ENCODE results near the gene KDM1B. TPM values are rescaled to one million over a fixed set of nuclear protein-coding genes. Genes with fewer than 3 reads are reported as not detected.
"Not testable (repeated sequence)": the region's sequence is repeated elsewhere in the genome, so short reads cannot be mapped to it uniquely, and the experiment has no call there.

KDM1B gene
- total and polyA plus RNA-seq, 7 experiments from 2014 or later: 1.3 to 25.4 (median 8.7) TPM

GRCh38 chr6:18168264-18168663 lies 13.0 kb downstream of the KDM1B start:
- H3K4me1 Mint-ChIP-seq: peaks cover 0 to 2% (median 0%) of the 10 kb centered on the region in 7 donors
- H3K9me3 Mint-ChIP-seq: peaks cover 0 to 9% (median 2%) of the 10 kb centered on the region in 11 donors
- ChIA-PET POLR2A (no interaction called here), CTCF (no interaction called here)
- intact Hi-C loops (cut with micrococcal nuclease): no loop called here
- no peak overlapping the region for H3K4me3 ChIP-seq (ENCODE audit: low read length)
- H3K36me3 ChIP-seq (ENCODE audit: control insufficient read depth in 2 of 3, insufficient read depth in 3 of 3, low read length in 3 of 3): peaks cover 0 to 41% (median 11%) of the 10 kb centered on the region in 3 experiments
- no peak overlapping the region for H3K27ac ChIP-seq (ENCODE audit: low read depth, low read length)
- no peaks in the 10 kb centered on the region for H3K9me3 ChIP-seq (ENCODE audit: control insufficient read depth in 2 of 3, low read length in 3 of 3)
- no peak for DNase-seq
- H3K36me3 Mint-ChIP-seq: peaks cover 8 to 37% (median 26%) of the 10 kb centered on the region in 5 donors
- no peak overlapping the region for H3K4me3 Mint-ChIP-seq
- no peaks in the 10 kb centered on the region for H3K4me1 ChIP-seq (ENCODE audit: control insufficient read depth in 2 of 2, insufficient read depth in 2 of 2, low read length in 2 of 2)
- no peak for ATAC-seq
- H3K27ac Mint-ChIP-seq: no peak overlapping the region
- H3K27me3 ChIP-seq (ENCODE audit: control insufficient read depth in 2 of 2, insufficient read depth in 2 of 2, low read length in 2 of 2): no peaks in the 10 kb centered on the region
- no peaks in the 10 kb centered on the region for H3K27me3 Mint-ChIP-seq

- DNase-seq (no peak), ATAC-seq (no peak)
- peaks cover 0 to 14% (median 6%) of the 10 kb centered on the region in 7 donors for H3K4me1 Mint-ChIP-seq
- H3K27me3 ChIP-seq (ENCODE audit: control insufficient read depth in 2 of 2, insufficient read depth in 2 of 2, low read length in 2 of 2): no peaks in the 10 kb centered on the region
- ChIA-PET CTCF (no interaction called here), POLR2A (no interaction called here)
- peaks cover 0 to 27% (median 11%) of the 10 kb centered on the region in 3 experiments for H3K36me3 ChIP-seq (ENCODE audit: control insufficient read depth in 2 of 3, insufficient read depth in 3 of 3, low read length in 3 of 3)
- H3K4me3 Mint-ChIP-seq: no peak overlapping the region
- intact Hi-C loops (cut with micrococcal nuclease): no loop called here
- peaks cover 0 to 9% (median 3%) of the 10 kb centered on the region in 11 donors for H3K9me3 Mint-ChIP-seq
- no peaks in the 10 kb centered on the region for H3K9me3 ChIP-seq (ENCODE audit: control insufficient read depth in 2 of 3, low read length in 3 of 3)
- no peaks in the 10 kb centered on the region for H3K27me3 Mint-ChIP-seq
- peaks cover 20 to 65% (median 47%) of the 10 kb centered on the region in 5 donors for H3K36me3 Mint-ChIP-seq
- H3K4me1 ChIP-seq (ENCODE audit: control insufficient read depth in 2 of 2, insufficient read depth in 2 of 2, low read length in 2 of 2): no peaks in the 10 kb centered on the region
- no peak overlapping the region for H3K27ac Mint-ChIP-seq
- no peak overlapping the region for H3K27ac ChIP-seq (ENCODE audit: low read depth, low read length)
- no peak overlapping the region for H3K4me3 ChIP-seq (ENCODE audit: low read length)
Measured at GRCh38 chr6:18171871-18172270, 16.6 kb downstream of the KDM1B start.

GRCh38 chr6:18176198-18176597 lies 21.0 kb downstream of the KDM1B start:
- H3K4me1 ChIP-seq (ENCODE audit: control insufficient read depth in 2 of 2, insufficient read depth in 2 of 2, low read length in 2 of 2); H3K27me3 Mint-ChIP-seq; DNase-seq; H3K27ac ChIP-seq (ENCODE audit: low read depth, low read length); ATAC-seq; H3K9me3 Mint-ChIP-seq; H3K9me3 ChIP-seq (ENCODE audit: control insufficient read depth in 2 of 3, low read length in 3 of 3); POLR2A ChIA-PET; H3K4me3 ChIP-seq (ENCODE audit: low read length); H3K4me3 Mint-ChIP-seq; H3K27me3 ChIP-seq (ENCODE audit: control insufficient read depth in 2 of 2, insufficient read depth in 2 of 2, low read length in 2 of 2); intact Hi-C loops (cut with micrococcal nuclease); CTCF ChIA-PET: not testable (repeated sequence)
- Mint-ChIP-seq H3K27ac (peak overlapping the region in 1 of 9 donors; percentile 1), H3K36me3 (peaks cover 18 to 76% (median 56%) of the 10 kb centered on the region in 5 donors), H3K4me1 (peaks cover 0 to 31% (median 10%) of the 10 kb centered on the region in 7 donors)
- peaks cover 0 to 13% (median 4%) of the 10 kb centered on the region in 3 experiments for H3K36me3 ChIP-seq (ENCODE audit: control insufficient read depth in 2 of 3, insufficient read depth in 3 of 3, low read length in 3 of 3)

GRCh38 chr6:18177286-18177965 lies 22.2 kb downstream of the KDM1B start:
- no peak for ATAC-seq
- no peaks in the 10 kb centered on the region for H3K27me3 ChIP-seq (ENCODE audit: control insufficient read depth in 2 of 2, insufficient read depth in 2 of 2, low read length in 2 of 2)
- DNase-seq: no peak
- Mint-ChIP-seq H3K36me3 (peaks cover 17 to 78% (median 62%) of the 10 kb centered on the region in 5 donors), H3K27ac (no peak overlapping the region), H3K4me3 (no peak overlapping the region), H3K9me3 (peaks cover 0 to 3% (median 0%) of the 10 kb centered on the region in 11 donors), H3K27me3 (no peaks in the 10 kb centered on the region), H3K4me1 (peaks cover 0 to 31% (median 12%) of the 10 kb centered on the region in 7 donors)
- POLR2A ChIA-PET: no interaction called here
- no peaks in the 10 kb centered on the region for H3K4me1 ChIP-seq (ENCODE audit: control insufficient read depth in 2 of 2, insufficient read depth in 2 of 2, low read length in 2 of 2)
- intact Hi-C loops (cut with micrococcal nuclease): no loop called here
- H3K4me3 ChIP-seq (ENCODE audit: low read length): no peak overlapping the region
- H3K27ac ChIP-seq (ENCODE audit: low read depth, low read length): no peak overlapping the region
- no peaks in the 10 kb centered on the region for H3K9me3 ChIP-seq (ENCODE audit: control insufficient read depth in 2 of 3, low read length in 3 of 3)
- peaks cover 0 to 9% (median 0%) of the 10 kb centered on the region in 3 experiments for H3K36me3 ChIP-seq (ENCODE audit: control insufficient read depth in 2 of 3, insufficient read depth in 3 of 3, low read length in 3 of 3)
- CTCF ChIA-PET: no interaction called here

- peaks cover 0 to 3% (median 0%) of the 10 kb centered on the region in 11 donors for H3K9me3 Mint-ChIP-seq
- Histone ChIP-seq H3K4me1 (ENCODE audit: control insufficient read depth in 2 of 2, insufficient read depth in 2 of 2, low read length in 2 of 2) (no peaks in the 10 kb centered on the region), H3K4me3 (ENCODE audit: low read length) (no peak overlapping the region)
Measured at GRCh38 chr6:18178960-18179615, 23.9 kb downstream of the KDM1B start.

GRCh38 chr6:18179770-18180356 lies 24.6 kb downstream of the KDM1B start:
- intact Hi-C loops (cut with micrococcal nuclease): no loop called here
- Histone ChIP-seq H3K36me3 (ENCODE audit: control insufficient read depth in 2 of 3, insufficient read depth in 3 of 3, low read length in 3 of 3) (peaks cover 0 to 4% (median 0%) of the 10 kb centered on the region in 3 experiments), H3K27ac (ENCODE audit: low read depth, low read length) (no peak overlapping the region), H3K4me1 (ENCODE audit: control insufficient read depth in 2 of 2, insufficient read depth in 2 of 2, low read length in 2 of 2) (no peaks in the 10 kb centered on the region), H3K9me3 (ENCODE audit: control insufficient read depth in 2 of 3, low read length in 3 of 3) (no peaks in the 10 kb centered on the region), H3K4me3 (ENCODE audit: low read length) (no peak overlapping the region), H3K27me3 (ENCODE audit: control insufficient read depth in 2 of 2, insufficient read depth in 2 of 2, low read length in 2 of 2) (no peaks in the 10 kb centered on the region)
- no peaks in the 10 kb centered on the region for H3K27me3 Mint-ChIP-seq
- H3K4me3 Mint-ChIP-seq: no peak overlapping the region
- H3K9me3 Mint-ChIP-seq: peaks cover 0 to 3% (median 0%) of the 10 kb centered on the region in 11 donors
- CTCF ChIA-PET: no interaction called here
- H3K4me1 Mint-ChIP-seq: peaks cover 0 to 31% (median 12%) of the 10 kb centered on the region in 7 donors
- no peak overlapping the region for H3K27ac Mint-ChIP-seq
- POLR2A ChIA-PET: no interaction called here
- H3K36me3 Mint-ChIP-seq: peaks cover 18 to 79% (median 57%) of the 10 kb centered on the region in 5 donors
- ATAC-seq: peak; percentile 42
- no peak for DNase-seq

More at GRCh38 chr6:18178960-18179615, 23.9 kb downstream of the KDM1B start:
- ChIA-PET POLR2A (no interaction called here), CTCF (no interaction called here)
- Mint-ChIP-seq H3K27ac (no peak overlapping the region), H3K27me3 (no peaks in the 10 kb centered on the region), H3K36me3 (peaks cover 18 to 84% (median 65%) of the 10 kb centered on the region in 5 donors), H3K4me3 (no peak overlapping the region), H3K4me1 (peaks cover 0 to 31% (median 12%) of the 10 kb centered on the region in 7 donors)
- peaks cover 0 to 9% (median 0%) of the 10 kb centered on the region in 3 experiments for H3K36me3 ChIP-seq (ENCODE audit: control insufficient read depth in 2 of 3, insufficient read depth in 3 of 3, low read length in 3 of 3)
- no peaks in the 10 kb centered on the region for H3K27me3 ChIP-seq (ENCODE audit: control insufficient read depth in 2 of 2, insufficient read depth in 2 of 2, low read length in 2 of 2)
- DNase-seq (no peak), ATAC-seq (no peak)
- no peaks in the 10 kb centered on the region for H3K9me3 ChIP-seq (ENCODE audit: control insufficient read depth in 2 of 3, low read length in 3 of 3)
- intact Hi-C loops (cut with micrococcal nuclease): no loop called here
- no peak overlapping the region for H3K27ac ChIP-seq (ENCODE audit: low read depth, low read length)

All from naive thymus-derived CD4-positive, alpha-beta T cell (primary cell).